Glutamatergic neuron (in vitro differentiated cells): ENCODE measurements around the gene COX6A2. TPM values are rescaled to one million over a fixed set of nuclear protein-coding genes. Genes with fewer than 3 reads are reported as not detected.

ENCODE experiments used
- DNase-seq: peaks from one replicate; pipeline ENCODE4 v3.0.0; 2022
- H3K27ac Mint-ChIP-seq: one replicate; pipeline ENCODE4 v1.8.0; 2020; ENCODE audit warnings: mild to moderate bottlenecking, mixed read lengths, inconsistent platforms; ENCODE audit not compliant: unreplicated experiment
- H3K27me3 Mint-ChIP-seq: one replicate; pipeline ENCODE4 v1.8.0; 2020; ENCODE audit warnings: mild to moderate bottlenecking, moderate library complexity, mixed read lengths, inconsistent platforms; ENCODE audit not compliant: unreplicated experiment
- H3K36me3 Mint-ChIP-seq: one replicate; pipeline ENCODE4 v1.8.0; 2020; ENCODE audit warnings: mild to moderate bottlenecking, mixed read lengths, inconsistent platforms; ENCODE audit not compliant: unreplicated experiment
- H3K4me1 Mint-ChIP-seq: one replicate; pipeline ENCODE4 v1.8.0; 2020; ENCODE audit warnings: mild to moderate bottlenecking, low read depth, mixed read lengths, inconsistent platforms; ENCODE audit not compliant: unreplicated experiment
- H3K4me3 Mint-ChIP-seq: one replicate; pipeline ENCODE4 v1.8.0; 2020; ENCODE audit warnings: mild to moderate bottlenecking, mixed read lengths, inconsistent platforms; ENCODE audit not compliant: unreplicated experiment
- H3K9me3 Mint-ChIP-seq: one replicate; pipeline ENCODE4 v1.8.0; 2020; ENCODE audit warnings: mild to moderate bottlenecking, moderate library complexity, mixed read lengths, inconsistent platforms; ENCODE audit not compliant: unreplicated experiment
- CTCF ChIP-seq: fragments of 200-600 bp; sonication (generic); IDR thresholded peaks from one replicate; pipeline ENCODE4 v1.5.0; 2021; ENCODE audit not compliant: partially characterized antibody, unreplicated experiment
- total RNA-seq: library from RNA; stranded (reverse); fragmentation: NEBNext Ultra II Directional; extraction: Animal tissue kit (Norgen Biotek cat#: 25700); gene quantifications from one replicate; pipeline ENCODE4 v1.2.1, GENCODE V29; 2021; ENCODE audit not compliant: unreplicated experiment

COX6A2 gene
- total RNA-seq, 1 donor from 2014 or later: not detected

GRCh38 chr16:31413943-31414342, 14.2 kb downstream of the COX6A2 start:
- Mint-ChIP-seq H3K4me1 (no peaks in the 10 kb centered on the region), H3K36me3 (peaks cover 9% of the 10 kb centered on the region), H3K4me3 (no peak overlapping the region), H3K27ac (no peak overlapping the region), H3K27me3 (peaks cover 24% of the 10 kb centered on the region), H3K9me3 (peaks cover 9% of the 10 kb centered on the region)
- no peak for TF ChIP-seq CTCF
- DNase-seq: no peak

GRCh38 chr16:31413381-31413780, 14.8 kb downstream of the COX6A2 start:
- TF ChIP-seq CTCF: no peak
- Mint-ChIP-seq H3K36me3 (peaks cover 9% of the 10 kb centered on the region), H3K27me3 (peaks cover 23% of the 10 kb centered on the region)

GRCh38 chr16:31412750-31413149, 15.4 kb downstream of the COX6A2 start:
- Mint-ChIP-seq H3K27me3 (peaks cover 22% of the 10 kb centered on the region), H3K36me3 (peaks cover 4% of the 10 kb centered on the region), H3K4me1 (no peaks in the 10 kb centered on the region), H3K27ac (no peak overlapping the region), H3K4me3 (no peak overlapping the region), H3K9me3 (peaks cover 6% of the 10 kb centered on the region)
- TF ChIP-seq CTCF: no peak
- no peak for DNase-seq

More at GRCh38 chr16:31413381-31413780, 14.8 kb downstream of the COX6A2 start:
- H3K4me3 Mint-ChIP-seq: no peak overlapping the region
- H3K4me1 Mint-ChIP-seq: no peaks in the 10 kb centered on the region
- H3K9me3 Mint-ChIP-seq: peaks cover 9% of the 10 kb centered on the region
- no peak for DNase-seq
- H3K27ac Mint-ChIP-seq: no peak overlapping the region

- peaks cover 4% of the 10 kb centered on the region for H3K36me3 Mint-ChIP-seq
- H3K9me3 Mint-ChIP-seq: peaks cover 7% of the 10 kb centered on the region
- no peak overlapping the region for H3K27ac Mint-ChIP-seq
- no peak for TF ChIP-seq CTCF
- no peak overlapping the region for H3K4me3 Mint-ChIP-seq
- H3K27me3 Mint-ChIP-seq: peaks cover 20% of the 10 kb centered on the region
- DNase-seq: no peak
- no peaks in the 10 kb centered on the region for H3K4me1 Mint-ChIP-seq
Measured at GRCh38 chr16:31411024-31411844, 16.9 kb downstream of the COX6A2 start.

- DNase-seq: no peak
- Mint-ChIP-seq H3K36me3 (peaks cover 4% of the 10 kb centered on the region), H3K4me1 (no peaks in the 10 kb centered on the region), H3K27me3 (peaks cover 12% of the 10 kb centered on the region), H3K4me3 (no peak overlapping the region), H3K27ac (no peak overlapping the region), H3K9me3 (peaks cover 6% of the 10 kb centered on the region)
- TF ChIP-seq CTCF: no peak
Measured at GRCh38 chr16:31410082-31410481, 18.1 kb downstream of the COX6A2 start.
